ENCODE measurements around the gene BCL11B.

Gene BCL11B

GRCh38 chr14:99235582-99236320, 36.2 kb downstream of the BCL11B start:
- Histone ChIP-seq H3K9ac (ENCODE audit: low read length in 2 of 2) (no peak overlapping the region), H3K4me1 (ENCODE audit: control insufficient read depth, insufficient read depth, low read length) (no peaks in the 10 kb centered on the region), H3K36me3 (ENCODE audit: control insufficient read depth in 2 of 2, insufficient read depth in 2 of 2, low read length in 2 of 2) (no peaks in the 10 kb centered on the region), H3K27ac (ENCODE audit: low read length) (no peak overlapping the region), H3K27me3 (ENCODE audit: control insufficient read depth in 1 of 2, insufficient read depth in 2 of 2, low read length in 2 of 2) (peaks cover 9 to 17% of the 10 kb centered on the region in 2 donors), H3K4me3 (ENCODE audit: low read length in 2 of 2) (no peak overlapping the region), H3K9me3 (ENCODE audit: control insufficient read depth in 2 of 2, low read length in 2 of 2) (peaks cover 3 to 21% of the 10 kb centered on the region in 2 donors)

GRCh38 chr14:99234961-99235571, 36.9 kb downstream of the BCL11B start:
- H3K9me3 ChIP-seq (ENCODE audit: control insufficient read depth in 2 of 2, low read length in 2 of 2), result peaks cover 3 to 21% of the 10 kb centered on the region in 2 donors
- no peak overlapping the region for H3K4me3 ChIP-seq (ENCODE audit: low read length in 2 of 2)
- H3K27ac ChIP-seq (ENCODE audit: low read length), result no peak overlapping the region
- H3K36me3 ChIP-seq (ENCODE audit: control insufficient read depth in 2 of 2, insufficient read depth in 2 of 2, low read length in 2 of 2), result no peaks in the 10 kb centered on the region
- peaks cover 15 to 17% of the 10 kb centered on the region in 2 donors for H3K27me3 ChIP-seq (ENCODE audit: control insufficient read depth in 1 of 2, insufficient read depth in 2 of 2, low read length in 2 of 2)
- no peak overlapping the region for H3K9ac ChIP-seq (ENCODE audit: low read length in 2 of 2)
- H3K4me1 ChIP-seq (ENCODE audit: control insufficient read depth, insufficient read depth, low read length), result no peaks in the 10 kb centered on the region

GRCh38 chr14:99234355-99234754, 37.6 kb downstream of the BCL11B start:
- no peak overlapping the region for H3K9ac ChIP-seq (ENCODE audit: low read length in 2 of 2)
- no peak overlapping the region for H3K27ac ChIP-seq (ENCODE audit: low read length)
- no peaks in the 10 kb centered on the region for H3K36me3 ChIP-seq (ENCODE audit: control insufficient read depth in 2 of 2, insufficient read depth in 2 of 2, low read length in 2 of 2)
- peaks cover 15 to 17% of the 10 kb centered on the region in 2 donors for H3K27me3 ChIP-seq (ENCODE audit: control insufficient read depth in 1 of 2, insufficient read depth in 2 of 2, low read length in 2 of 2)
- no peak overlapping the region for H3K4me3 ChIP-seq (ENCODE audit: low read length in 2 of 2)
- H3K4me1 ChIP-seq (ENCODE audit: control insufficient read depth, insufficient read depth, low read length), result no peaks in the 10 kb centered on the region
- H3K9me3 ChIP-seq (ENCODE audit: control insufficient read depth in 2 of 2, low read length in 2 of 2), result peaks cover 3 to 21% of the 10 kb centered on the region in 2 donors

- Histone ChIP-seq H3K36me3 (ENCODE audit: control insufficient read depth in 2 of 2, insufficient read depth in 2 of 2, low read length in 2 of 2) (no peaks in the 10 kb centered on the region), H3K4me3 (ENCODE audit: low read length in 2 of 2) (no peak overlapping the region), H3K9ac (ENCODE audit: low read length in 2 of 2) (no peak overlapping the region), H3K4me1 (ENCODE audit: control insufficient read depth, insufficient read depth, low read length) (no peaks in the 10 kb centered on the region), H3K9me3 (ENCODE audit: control insufficient read depth in 2 of 2, low read length in 2 of 2) (peaks cover 3 to 21% of the 10 kb centered on the region in 2 donors), H3K27ac (ENCODE audit: low read length) (no peak overlapping the region), H3K27me3 (ENCODE audit: control insufficient read depth in 1 of 2, insufficient read depth in 2 of 2, low read length in 2 of 2) (peaks cover 15 to 17% of the 10 kb centered on the region in 2 donors)
Measured at GRCh38 chr14:99233222-99234035, 38.6 kb downstream of the BCL11B start.

- no peak overlapping the region for H3K27ac ChIP-seq (ENCODE audit: low read length)
- H3K27me3 ChIP-seq (ENCODE audit: control insufficient read depth in 1 of 2, insufficient read depth in 2 of 2, low read length in 2 of 2), result peaks cover 15 to 17% of the 10 kb centered on the region in 2 donors
- no peaks in the 10 kb centered on the region for H3K36me3 ChIP-seq (ENCODE audit: control insufficient read depth in 2 of 2, insufficient read depth in 2 of 2, low read length in 2 of 2)
- no peaks in the 10 kb centered on the region for H3K4me1 ChIP-seq (ENCODE audit: control insufficient read depth, insufficient read depth, low read length)
- H3K9me3 ChIP-seq (ENCODE audit: control insufficient read depth in 2 of 2, low read length in 2 of 2), result peaks cover 3 to 21% of the 10 kb centered on the region in 2 donors
- no peak overlapping the region for H3K4me3 ChIP-seq (ENCODE audit: low read length in 2 of 2)
- no peak overlapping the region for H3K9ac ChIP-seq (ENCODE audit: low read length in 2 of 2)
Measured at GRCh38 chr14:99232714-99233214, 39.2 kb downstream of the BCL11B start.

GRCh38 chr14:99231850-99232713, 39.9 kb downstream of the BCL11B start:
- peaks cover 3 to 18% of the 10 kb centered on the region in 2 donors for H3K9me3 ChIP-seq (ENCODE audit: control insufficient read depth in 2 of 2, low read length in 2 of 2)
- peaks cover 15 to 17% of the 10 kb centered on the region in 2 donors for H3K27me3 ChIP-seq (ENCODE audit: control insufficient read depth in 1 of 2, insufficient read depth in 2 of 2, low read length in 2 of 2)
- no peaks in the 10 kb centered on the region for H3K4me1 ChIP-seq (ENCODE audit: control insufficient read depth, insufficient read depth, low read length)
- H3K27ac ChIP-seq (ENCODE audit: low read length), result no peak overlapping the region
- H3K4me3 ChIP-seq (ENCODE audit: low read length in 2 of 2), result no peak overlapping the region
- H3K36me3 ChIP-seq (ENCODE audit: control insufficient read depth in 2 of 2, insufficient read depth in 2 of 2, low read length in 2 of 2), result no peaks in the 10 kb centered on the region
- H3K9ac ChIP-seq (ENCODE audit: low read length in 2 of 2), result no peak overlapping the region

- Histone ChIP-seq H3K4me3 (ENCODE audit: low read length in 2 of 2) (no peak overlapping the region), H3K27ac (ENCODE audit: low read length) (no peak overlapping the region), H3K27me3 (ENCODE audit: control insufficient read depth in 1 of 2, insufficient read depth in 2 of 2, low read length in 2 of 2) (peaks cover 15 to 17% of the 10 kb centered on the region in 2 donors), H3K4me1 (ENCODE audit: control insufficient read depth, insufficient read depth, low read length) (no peaks in the 10 kb centered on the region), H3K9ac (ENCODE audit: low read length in 2 of 2) (no peak overlapping the region), H3K36me3 (ENCODE audit: control insufficient read depth in 2 of 2, insufficient read depth in 2 of 2, low read length in 2 of 2) (no peaks in the 10 kb centered on the region), H3K9me3 (ENCODE audit: control insufficient read depth in 2 of 2, low read length in 2 of 2) (peaks cover 3 to 14% of the 10 kb centered on the region in 2 donors)
Measured at GRCh38 chr14:99231161-99231849, 40.7 kb downstream of the BCL11B start.

GRCh38 chr14:99230208-99231151, 41.5 kb downstream of the BCL11B start:
- H3K27me3 ChIP-seq (ENCODE audit: control insufficient read depth in 1 of 2, insufficient read depth in 2 of 2, low read length in 2 of 2), result peaks cover 15 to 17% of the 10 kb centered on the region in 2 donors
- no peak overlapping the region for H3K27ac ChIP-seq (ENCODE audit: low read length)
- no peaks in the 10 kb centered on the region for H3K4me1 ChIP-seq (ENCODE audit: control insufficient read depth, insufficient read depth, low read length)
- H3K36me3 ChIP-seq (ENCODE audit: control insufficient read depth in 2 of 2, insufficient read depth in 2 of 2, low read length in 2 of 2), result no peaks in the 10 kb centered on the region
- H3K9me3 ChIP-seq (ENCODE audit: control insufficient read depth in 2 of 2, low read length in 2 of 2), result peaks cover 3 to 14% of the 10 kb centered on the region in 2 donors
- H3K4me3 ChIP-seq (ENCODE audit: low read length in 2 of 2), result no peak overlapping the region
- no peak overlapping the region for H3K9ac ChIP-seq (ENCODE audit: low read length in 2 of 2)

GRCh38 chr14:99229654-99230207, 42.3 kb downstream of the BCL11B start:
- peaks cover 3 to 9% of the 10 kb centered on the region in 2 donors for H3K9me3 ChIP-seq (ENCODE audit: control insufficient read depth in 2 of 2, low read length in 2 of 2)
- no peak overlapping the region for H3K27ac ChIP-seq (ENCODE audit: low read length)
- no peak overlapping the region for H3K4me3 ChIP-seq (ENCODE audit: low read length in 2 of 2)
- peaks cover 15 to 17% of the 10 kb centered on the region in 2 donors for H3K27me3 ChIP-seq (ENCODE audit: control insufficient read depth in 1 of 2, insufficient read depth in 2 of 2, low read length in 2 of 2)
- H3K4me1 ChIP-seq (ENCODE audit: control insufficient read depth, insufficient read depth, low read length), result no peaks in the 10 kb centered on the region
- H3K9ac ChIP-seq (ENCODE audit: low read length in 2 of 2), result no peak overlapping the region
- no peaks in the 10 kb centered on the region for H3K36me3 ChIP-seq (ENCODE audit: control insufficient read depth in 2 of 2, insufficient read depth in 2 of 2, low read length in 2 of 2)

Measured in stomach smooth muscle (tissue), 2 donors.